HG03108 (cell line): ENCODE measurements around the gene MCC.

Source experiments
- ATAC-seq: cut with Tn5 transposase; IDR thresholded peaks from one replicate; pipeline ENCODE4 v1.9.1; 2021; ENCODE audit warnings: moderate library complexity; ENCODE audit not compliant: unreplicated experiment

MCC gene

DNA sequence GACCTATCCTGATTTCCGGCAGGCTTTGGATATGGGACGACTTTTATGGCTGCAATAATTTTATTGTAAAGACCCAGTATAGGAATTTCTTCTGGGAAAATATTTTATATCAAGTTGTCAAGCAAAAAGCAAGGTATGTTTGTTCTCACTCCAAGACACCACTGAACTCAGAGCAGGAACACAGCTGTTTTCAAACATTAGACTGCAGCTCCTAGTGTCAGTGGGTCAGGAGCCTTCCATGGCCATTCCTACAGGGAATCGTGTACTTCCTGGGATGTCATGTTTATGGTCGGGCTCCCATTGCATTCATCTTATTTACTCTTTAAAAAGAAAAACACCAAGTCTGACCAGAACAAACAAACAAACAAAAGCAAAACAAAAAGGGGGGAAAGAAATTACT lies 278.8 kb downstream of the MCC start:
- ATAC-seq = no peak

DNA sequence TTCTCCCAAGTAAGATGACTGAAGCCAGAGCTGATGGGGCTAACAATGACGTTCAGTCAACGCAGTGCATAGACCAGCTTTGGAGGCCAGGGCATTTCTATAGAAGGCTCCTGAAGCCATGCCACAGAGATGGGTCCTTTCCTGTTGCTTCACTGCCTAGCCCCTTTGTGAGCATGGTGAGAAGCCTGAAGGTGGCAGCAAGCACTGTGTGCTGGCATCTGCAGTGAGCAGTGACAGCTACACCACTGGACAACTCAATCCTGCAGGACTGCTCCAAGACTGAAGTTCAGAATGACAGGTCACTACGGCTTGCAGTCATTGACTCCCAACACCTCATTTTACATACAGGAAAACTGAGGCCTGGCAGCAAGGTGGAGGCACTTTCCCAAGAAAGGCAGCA lies 282.4 kb downstream of the MCC start:
- no peak for ATAC-seq

DNA sequence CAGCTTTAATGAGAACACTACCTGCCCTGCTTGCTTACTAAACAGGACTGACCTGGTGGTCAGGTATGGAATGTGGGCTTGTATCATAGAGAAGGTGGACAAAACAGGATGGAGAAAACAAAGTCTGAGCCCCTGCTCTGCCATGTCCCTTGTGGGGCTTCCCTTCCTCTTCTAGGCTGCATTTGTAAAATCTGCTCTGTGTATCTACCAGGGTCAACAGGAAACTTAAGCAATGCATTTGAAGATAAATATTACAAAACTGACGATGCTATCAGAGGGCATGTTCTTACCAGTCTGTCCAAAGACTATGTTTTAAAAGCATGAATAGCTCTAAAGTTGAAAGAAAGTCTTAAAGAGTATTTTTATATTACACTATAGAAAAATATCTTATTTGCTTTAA lies 282.9 kb downstream of the MCC start:
- no peak for ATAC-seq

DNA sequence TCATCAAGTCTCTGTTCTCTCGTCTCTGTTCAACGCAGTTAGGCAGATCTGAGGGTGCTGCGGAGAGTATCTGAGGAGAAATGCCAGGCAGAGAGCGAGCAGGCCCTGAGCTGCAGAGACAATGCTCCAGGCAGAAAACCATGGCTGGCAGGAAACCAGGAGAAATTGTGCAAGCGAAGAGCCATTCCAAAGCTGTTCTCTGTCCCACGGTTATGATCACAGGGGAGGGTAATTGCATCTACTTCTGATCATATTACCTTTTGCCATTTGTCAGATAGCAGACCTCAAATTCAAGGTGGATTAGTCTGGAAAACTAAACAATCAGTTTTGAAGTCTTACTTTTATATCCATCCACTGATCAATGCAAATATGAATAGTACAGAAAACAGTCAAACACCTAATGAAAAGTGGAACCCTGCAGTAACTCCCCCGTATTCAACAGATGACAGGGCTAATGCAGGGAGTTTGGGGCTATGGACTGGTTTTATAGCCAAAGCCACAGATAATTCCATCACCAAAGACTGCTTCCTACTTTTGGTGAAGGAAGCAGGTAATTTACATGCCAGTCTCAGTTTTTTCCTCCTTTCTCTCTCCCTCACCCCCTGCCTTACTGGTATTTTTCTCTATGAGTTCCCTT lies 283.6 kb downstream of the MCC start:
- ATAC-seq = no peak

DNA sequence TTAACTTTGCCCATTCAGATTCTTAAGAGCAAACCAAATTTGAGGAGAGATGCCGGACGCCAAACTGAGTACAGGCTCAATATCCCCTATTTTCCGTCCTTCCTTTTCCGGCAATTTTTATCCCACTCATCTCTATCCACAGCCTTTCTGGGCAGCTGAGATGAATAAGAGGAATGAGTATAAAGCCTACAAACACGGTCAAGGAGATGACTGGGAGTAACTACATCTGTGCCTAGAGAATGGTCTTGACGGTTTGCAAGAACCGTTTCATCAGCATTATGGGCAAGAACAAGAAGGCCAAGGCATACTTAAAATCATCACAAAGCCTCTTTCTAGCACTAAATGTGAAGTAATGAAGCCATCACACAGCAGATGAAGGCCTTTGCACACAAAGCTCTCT lies 284.3 kb downstream of the MCC start:
- ATAC-seq = no peak

DNA sequence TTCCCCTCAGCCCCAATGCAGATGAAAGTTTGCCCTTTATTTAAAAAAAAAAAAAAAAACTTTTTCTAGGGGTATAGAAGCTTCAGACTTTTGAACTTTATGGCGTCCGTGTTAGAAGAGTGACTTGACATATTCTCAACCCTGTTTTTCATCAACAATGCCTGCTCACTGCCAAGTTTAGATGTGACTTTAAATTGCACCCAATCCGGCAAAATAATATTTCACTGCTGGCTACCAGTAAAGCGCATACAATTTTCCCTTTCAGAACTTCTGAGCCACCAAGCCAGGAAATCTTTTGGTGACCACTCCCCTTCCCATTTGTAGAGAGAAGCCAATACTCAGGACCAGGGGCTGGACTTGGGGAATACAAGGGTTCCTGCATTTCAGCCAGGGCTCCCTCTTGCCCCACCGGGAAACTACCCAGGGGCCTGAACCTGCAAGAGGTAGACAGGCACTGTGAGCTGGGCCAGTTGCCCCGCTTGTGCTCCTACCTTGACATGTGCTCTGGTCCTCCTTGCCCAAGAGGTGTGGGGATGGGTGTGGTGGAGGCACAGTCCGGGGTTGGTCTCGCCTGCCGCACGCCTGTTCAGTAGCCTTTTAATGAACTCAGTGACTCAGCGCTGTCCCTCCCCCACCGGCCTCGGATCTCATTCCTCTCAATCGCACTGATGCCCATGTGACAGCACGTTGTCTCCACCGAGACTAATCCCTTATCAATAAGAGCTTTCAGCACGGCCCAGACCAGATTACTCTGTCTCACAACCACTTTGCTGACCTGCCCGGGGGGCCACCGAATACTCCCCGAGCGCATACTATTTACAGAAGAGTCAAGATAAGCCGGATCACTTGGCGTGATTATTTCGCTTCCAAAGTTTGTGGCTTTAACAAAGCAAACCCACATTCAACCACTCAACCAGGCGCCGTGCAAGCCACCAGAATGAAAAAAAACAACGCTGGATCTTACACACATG lies 285.2 kb downstream of the MCC start:
- no peak for ATAC-seq

DNA sequence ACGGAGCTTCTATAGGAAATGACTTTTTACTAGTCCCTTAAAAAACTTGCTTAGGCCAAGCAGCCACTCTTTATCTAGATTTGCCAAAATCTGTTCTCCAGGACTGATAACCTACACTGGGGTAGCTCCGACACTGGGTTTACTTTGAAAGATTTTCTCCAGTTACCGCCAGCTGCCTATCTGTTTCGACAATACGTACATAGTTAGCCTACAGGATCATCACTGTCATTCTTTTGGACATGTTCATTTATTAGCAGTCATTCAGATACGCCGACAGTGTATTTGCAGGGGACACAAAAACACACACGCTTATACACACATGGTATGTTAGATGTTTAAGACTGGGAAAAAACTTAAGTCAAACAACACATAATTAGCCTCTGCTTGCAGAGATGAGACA lies 286.0 kb downstream of the MCC start:
- no peak for ATAC-seq

DNA sequence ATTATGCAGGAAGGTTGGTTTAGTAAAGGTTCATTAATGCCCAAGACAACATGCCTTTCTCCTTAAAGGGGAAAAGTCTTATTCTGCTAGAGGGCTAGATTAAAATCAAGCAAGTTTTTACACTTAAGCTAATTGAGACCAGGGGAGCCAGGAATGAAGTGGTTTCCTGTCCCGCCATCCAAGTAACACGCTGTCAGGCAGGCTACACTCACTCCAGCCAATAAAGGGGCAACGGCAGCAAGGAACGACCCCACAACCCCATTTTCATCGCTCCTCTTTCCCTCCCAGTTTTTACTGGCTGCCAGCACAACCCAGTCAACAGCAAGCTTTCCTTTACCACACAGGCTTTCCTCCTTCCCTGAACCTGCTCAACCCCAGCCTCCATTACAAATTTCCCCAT lies 286.5 kb downstream of the MCC start:
- ATAC-seq = no peak

DNA sequence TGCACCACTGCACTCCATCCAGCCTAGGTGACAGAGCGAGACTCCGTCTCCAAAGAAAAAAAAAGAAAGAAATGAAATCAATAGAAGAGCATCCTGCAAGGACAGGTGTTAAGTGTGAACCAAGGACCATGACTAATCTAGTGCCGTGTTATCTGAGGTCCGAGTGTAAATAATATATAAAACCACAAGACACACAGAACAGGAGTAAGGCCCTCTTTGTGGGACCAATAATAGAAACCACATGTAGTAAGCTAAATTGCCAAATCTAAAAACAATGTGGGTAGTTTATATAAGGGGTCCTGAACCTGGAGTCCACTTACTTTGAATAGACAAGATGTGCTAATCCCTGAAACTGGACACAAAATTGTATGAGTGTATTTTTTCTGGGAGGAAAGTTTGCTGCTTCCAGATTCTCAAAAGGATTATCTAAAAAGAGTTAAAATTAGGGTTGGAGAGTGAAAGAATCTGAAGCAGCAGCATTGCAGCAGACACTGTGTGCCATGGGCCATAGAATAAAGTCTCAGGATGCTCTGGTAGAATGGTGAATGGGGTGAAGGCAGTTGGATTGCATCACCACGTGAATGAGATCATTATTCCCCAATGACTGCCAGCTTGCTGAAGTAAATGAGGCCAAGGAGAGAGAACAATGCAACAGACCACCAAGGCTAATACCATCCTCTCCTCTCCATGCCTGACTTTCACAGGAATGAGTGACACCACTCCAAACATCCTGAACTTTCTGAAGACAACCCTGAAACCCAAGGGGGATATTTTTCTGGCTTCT lies 288.9 kb downstream of the MCC start:
- ATAC-seq = no peak

DNA sequence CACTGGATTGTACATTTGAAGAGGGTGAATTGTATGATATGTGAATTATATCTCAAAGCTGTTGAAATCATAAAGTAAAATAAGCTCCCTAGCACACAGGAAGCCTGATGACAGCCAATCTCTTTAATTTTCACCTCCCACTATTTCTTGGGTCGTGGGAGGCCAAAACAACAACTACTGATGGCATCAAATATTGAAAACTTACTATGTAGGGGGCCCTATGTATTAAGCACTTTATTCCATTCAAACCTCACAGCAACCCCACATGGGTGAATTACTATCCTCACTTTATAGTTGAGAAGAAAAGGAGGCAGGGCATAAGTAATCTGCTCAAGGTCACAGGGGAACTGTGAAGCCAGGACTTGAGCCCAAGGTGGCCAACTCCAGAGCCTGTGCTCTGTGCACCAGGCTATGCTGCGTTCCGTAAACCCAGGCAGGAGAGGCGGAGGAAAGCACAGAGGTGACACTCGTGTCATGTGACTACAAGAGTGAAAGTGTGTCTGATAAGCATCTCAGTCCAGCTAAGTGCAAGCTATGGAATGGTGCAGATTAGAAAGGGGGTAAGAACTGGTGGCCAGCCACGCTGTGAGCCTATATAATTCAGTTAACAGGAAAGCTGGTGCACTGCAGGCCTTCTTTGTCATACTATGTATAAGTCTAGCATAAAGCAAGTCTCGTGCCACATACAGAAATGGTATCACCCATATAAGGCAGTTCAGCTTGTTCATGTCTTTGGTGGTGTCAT lies 290.6 kb downstream of the MCC start:
- ATAC-seq = no peak

DNA sequence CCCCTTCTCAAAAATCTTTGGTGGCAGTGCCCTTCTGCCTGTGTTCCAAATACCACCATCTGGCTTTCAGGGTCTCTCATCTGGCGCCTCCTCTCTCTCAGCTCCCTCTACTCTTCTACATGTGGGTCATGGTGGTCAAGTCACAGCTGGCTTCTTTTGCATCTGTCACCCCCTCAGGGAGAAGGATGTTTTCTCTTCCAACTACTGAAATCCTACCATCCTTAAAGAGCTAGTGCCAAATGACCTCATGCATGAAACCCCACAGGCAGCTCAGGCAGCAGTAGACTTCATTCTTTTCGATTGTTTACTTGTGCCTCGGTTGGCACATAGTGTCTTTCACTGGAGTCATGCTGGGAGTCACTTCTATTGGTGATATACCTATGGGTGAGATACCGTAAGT lies 292.5 kb downstream of the MCC start:
- ATAC-seq = no peak

DNA sequence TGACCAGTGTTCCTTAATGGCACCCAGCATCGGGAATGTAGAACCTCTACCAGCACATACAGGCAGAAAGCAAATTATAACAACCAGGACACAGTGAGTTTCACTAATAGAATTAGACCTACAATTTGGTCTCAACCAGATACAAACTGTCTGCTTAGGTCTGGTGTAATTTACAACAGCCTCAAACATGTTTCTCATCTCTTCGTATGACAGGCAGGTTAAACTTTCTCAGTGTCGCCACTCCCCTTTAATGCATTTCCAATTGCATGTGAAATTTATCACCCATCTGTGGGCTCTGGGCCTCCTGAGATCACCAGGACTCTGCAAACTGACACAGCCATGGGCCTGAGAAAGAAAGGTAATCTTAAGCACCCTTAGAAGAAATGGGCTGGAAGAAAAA lies 293.0 kb downstream of the MCC start:
- no peak for ATAC-seq

DNA sequence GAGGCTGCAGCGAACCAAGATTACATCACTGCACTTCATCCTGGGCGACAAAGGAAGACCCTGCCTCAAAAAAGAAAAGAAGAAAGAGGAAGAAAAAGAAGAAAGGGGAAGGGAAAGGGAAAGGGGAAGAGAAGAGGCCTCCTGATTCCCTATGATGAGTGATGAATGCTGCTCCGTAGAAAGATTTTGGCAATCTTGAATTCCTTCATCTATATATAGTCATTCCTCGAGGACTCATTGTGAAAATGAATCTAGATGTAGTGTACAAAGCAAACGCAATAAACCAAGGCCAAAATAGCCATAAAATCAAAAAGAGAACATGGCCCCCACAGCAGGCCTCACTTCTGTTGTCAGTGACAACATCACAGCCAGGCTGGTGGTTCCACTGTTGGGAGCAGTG lies 293.7 kb downstream of the MCC start:
- no peak for ATAC-seq

DNA sequence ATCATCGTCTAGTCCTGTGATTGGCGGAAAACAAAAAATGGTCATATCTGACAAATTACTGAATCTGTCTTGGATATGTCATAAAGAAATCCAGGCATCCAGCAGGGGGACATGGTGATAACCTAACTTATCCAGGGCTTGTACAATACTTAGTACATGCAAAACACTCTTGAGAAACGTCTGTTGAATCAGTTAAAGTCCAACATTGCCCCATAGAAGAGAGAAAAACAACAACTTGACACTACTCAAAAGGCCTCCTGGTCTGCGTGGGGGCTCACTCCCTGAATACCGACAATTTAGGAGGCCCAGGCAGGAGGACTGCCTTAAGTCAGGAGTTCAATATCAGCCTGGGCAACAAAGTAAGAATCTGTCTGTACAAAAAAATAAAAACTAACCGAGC lies 294.1 kb downstream of the MCC start:
- ATAC-seq = no peak

DNA sequence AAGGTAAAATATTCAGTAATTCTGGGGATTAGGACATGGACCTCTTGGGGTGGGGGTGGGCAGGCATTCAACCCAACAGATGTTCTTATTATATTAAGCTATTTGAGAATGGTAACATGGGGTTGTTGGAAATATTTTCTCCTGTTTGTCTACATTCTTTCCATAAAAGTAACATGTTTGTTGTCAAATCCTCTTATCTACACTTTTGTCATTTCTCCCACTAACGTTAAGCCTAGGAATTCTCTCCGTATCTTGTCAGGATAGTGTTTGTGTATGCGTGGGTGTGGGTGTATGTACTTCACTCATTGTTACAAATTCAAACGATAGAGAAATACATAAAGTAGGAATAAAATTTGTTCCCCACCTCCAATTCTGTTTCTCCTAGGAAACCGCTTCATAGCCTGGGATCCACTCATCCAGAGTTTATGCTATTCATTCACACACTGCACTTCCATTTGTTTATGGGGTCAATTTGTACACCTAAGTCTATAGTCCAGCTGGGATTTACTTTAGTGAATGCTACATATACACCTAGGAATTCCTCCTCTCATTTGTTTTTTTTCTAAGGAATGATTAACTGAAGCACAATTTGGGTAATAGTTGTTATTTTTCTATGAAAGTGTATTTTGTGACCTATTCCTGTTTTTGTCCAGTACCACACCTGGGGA lies 294.8 kb downstream of the MCC start:
- no peak for ATAC-seq

DNA sequence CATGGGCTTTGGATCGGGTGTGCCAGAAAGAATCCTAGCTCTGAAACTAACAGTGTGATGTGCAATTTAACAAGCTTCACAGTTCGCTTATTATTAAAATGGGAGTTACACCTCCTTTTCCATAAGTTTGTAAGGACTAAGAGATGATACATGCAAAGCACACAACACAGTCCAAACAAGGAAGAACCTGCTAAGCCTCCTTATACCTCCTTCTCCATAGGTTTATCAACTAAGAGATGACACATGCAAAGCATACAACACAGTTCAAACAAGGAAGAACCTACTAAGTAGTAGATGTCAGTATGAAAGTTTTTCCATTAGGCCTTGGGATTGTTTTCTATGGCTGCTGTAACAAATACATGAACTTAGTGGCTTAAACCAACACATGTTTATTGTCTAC lies 295.7 kb downstream of the MCC start:
- no peak for ATAC-seq

DNA sequence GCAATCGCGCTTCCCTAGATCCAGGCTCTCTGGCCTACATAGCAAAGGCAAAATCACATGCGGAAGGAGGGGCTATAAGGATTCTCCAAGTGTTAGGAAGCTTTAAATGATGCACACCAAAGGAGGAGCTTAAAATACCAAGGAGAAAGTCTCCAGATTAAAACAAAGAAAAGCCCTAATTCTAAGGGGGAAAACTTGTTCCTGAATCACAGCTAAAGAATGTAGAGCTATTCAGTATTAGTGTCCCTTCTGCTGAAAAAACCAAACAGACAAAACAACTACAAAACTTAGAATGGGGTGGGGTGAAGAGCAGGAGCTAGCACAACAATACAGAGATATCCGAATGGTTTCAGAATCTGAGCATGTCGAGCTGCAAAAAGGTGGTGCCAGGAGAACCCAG lies 297.9 kb downstream of the MCC start:
- ATAC-seq = no peak

DNA sequence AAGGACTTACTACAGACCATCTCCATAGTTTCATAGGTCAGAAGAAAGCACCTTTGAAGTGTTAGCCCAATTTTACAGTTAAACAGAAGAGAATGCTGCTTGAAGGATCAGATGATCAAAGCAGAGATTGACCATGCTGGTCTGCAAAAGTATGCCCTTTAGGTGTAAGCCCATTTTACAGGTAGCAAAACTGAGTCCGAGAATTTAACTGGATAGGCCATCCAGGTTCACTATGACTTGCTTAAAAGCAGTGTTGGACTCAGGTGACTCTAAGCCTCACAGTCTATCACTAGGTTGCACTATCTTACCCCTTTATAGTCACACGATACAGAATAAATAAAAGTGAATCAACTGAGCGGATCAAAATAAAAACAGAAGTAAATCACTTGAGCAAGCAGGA lies 299.0 kb downstream of the MCC start:
- ATAC-seq = no peak

DNA sequence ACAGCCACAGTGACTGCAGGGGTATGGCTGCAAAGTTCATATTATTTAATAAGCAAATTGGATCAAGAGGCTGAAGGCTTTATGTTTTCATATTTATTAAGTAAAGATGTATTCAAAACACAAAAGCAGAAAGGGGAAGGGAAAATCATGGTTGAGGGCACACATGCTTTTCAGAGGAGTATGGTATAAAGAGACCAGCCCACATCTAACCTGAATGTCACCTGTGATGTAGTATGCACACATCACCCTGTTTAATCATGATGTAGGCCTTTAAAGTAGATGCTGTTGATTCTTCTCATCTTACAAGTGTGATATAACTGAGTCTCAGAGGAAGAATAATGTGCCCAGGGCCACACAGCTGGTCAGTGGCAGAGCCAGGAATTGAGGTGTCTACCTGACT lies 299.8 kb downstream of the MCC start:
- ATAC-seq = no peak

DNA sequence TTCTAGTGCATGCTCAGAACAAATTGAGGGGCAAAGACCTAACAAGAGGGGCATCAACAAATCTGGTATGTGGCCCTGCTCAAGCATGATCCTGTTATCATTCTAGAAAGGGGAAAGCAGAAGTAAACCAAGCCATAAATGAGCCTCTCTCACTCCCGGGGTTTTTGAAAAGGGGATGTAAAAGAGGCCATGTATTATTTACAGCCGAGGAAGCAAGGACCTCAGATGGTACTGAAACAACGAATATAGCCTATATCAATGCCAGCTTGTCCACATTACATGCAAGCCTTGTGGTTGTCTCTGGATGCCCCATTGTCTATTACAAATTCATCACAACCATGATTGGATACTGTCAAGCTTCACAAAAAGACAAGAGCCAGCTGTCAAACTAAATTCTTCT lies 300.3 kb downstream of the MCC start:
- peak; percentile 52 for ATAC-seq

DNA sequence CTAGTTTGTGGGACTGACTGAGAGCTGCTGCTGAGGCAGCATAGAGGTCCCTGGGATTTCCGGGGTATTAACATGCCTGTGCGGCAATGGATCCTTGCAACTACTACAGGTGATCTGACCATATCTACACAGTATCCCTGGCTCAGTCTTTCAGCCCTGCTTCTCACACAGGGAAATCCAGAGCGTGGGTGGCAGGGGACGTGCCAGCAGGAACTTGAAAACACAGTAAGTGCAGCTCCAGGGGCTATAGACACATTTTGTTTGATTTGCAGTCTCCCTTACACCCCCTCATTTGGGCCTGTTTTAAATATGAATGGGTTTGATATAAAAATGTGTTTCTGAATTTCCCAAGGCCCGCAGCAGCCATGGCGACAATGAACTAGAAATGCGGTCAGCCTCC lies 302.2 kb downstream of the MCC start:
- no peak for ATAC-seq
